ENCODE results near the gene ABHD11. TPM values are rescaled to one million over a fixed set of nuclear protein-coding genes. Genes with fewer than 3 reads are reported as not detected.

Gene ABHD11
- total RNA-seq, 1 donor from 2014 or later: 62.2 TPM

GRCh38 chr7:73705551-73705920 lies 33.1 kb downstream of the ABHD11 start:
- no peak for TF ChIP-seq CTCF (IDR thresholded peaks at IDR 0.05; ENCODE audit: insufficient read depth, low read length, poor library complexity, severe bottlenecking)
- Histone ChIP-seq H3K27me3 (ENCODE audit: control insufficient read depth, insufficient read depth, low read length) (no peaks in the 10 kb centered on the region), H3K4me3 (ENCODE audit: low read depth, low read length) (no peak overlapping the region), H3K36me3 (ENCODE audit: control insufficient read depth, insufficient read depth, low read length) (peaks cover 3% of the 10 kb centered on the region)
- no peak for DNase-seq (ENCODE audit: low read depth)

GRCh38 chr7:73704640-73705550 lies 33.7 kb downstream of the ABHD11 start:
- H3K36me3 ChIP-seq (ENCODE audit: control insufficient read depth, insufficient read depth, low read length): peaks cover 3% of the 10 kb centered on the region
- H3K27me3 ChIP-seq (ENCODE audit: control insufficient read depth, insufficient read depth, low read length): no peaks in the 10 kb centered on the region
- no peak overlapping the region for H3K4me3 ChIP-seq (ENCODE audit: low read depth, low read length)
- DNase-seq (ENCODE audit: low read depth): no peak
- TF ChIP-seq CTCF (IDR thresholded peaks at IDR 0.05; ENCODE audit: insufficient read depth, low read length, poor library complexity, severe bottlenecking): no peak

- H3K36me3 ChIP-seq (ENCODE audit: control insufficient read depth, insufficient read depth, low read length): peaks cover 4% of the 10 kb centered on the region
- no peak for DNase-seq (ENCODE audit: low read depth)
- TF ChIP-seq CTCF (IDR thresholded peaks at IDR 0.05; ENCODE audit: insufficient read depth, low read length, poor library complexity, severe bottlenecking): no peak
- H3K4me3 ChIP-seq (ENCODE audit: low read depth, low read length): no peak overlapping the region
- H3K27me3 ChIP-seq (ENCODE audit: control insufficient read depth, insufficient read depth, low read length): no peaks in the 10 kb centered on the region
These were observed 34.6 kb downstream of the ABHD11 start for GRCh38 chr7:73703757-73704639.

- no peak for TF ChIP-seq CTCF (IDR thresholded peaks at IDR 0.05; ENCODE audit: insufficient read depth, low read length, poor library complexity, severe bottlenecking)
- Histone ChIP-seq H3K27me3 (ENCODE audit: control insufficient read depth, insufficient read depth, low read length) (no peaks in the 10 kb centered on the region), H3K36me3 (ENCODE audit: control insufficient read depth, insufficient read depth, low read length) (peaks cover 4% of the 10 kb centered on the region), H3K4me3 (ENCODE audit: low read depth, low read length) (no peak overlapping the region)
- DNase-seq (ENCODE audit: low read depth): no peak
These were observed 35.4 kb downstream of the ABHD11 start for GRCh38 chr7:73703225-73703624.

GRCh38 chr7:73702665-73703064 lies 35.9 kb downstream of the ABHD11 start:
- no peak for DNase-seq (ENCODE audit: low read depth)
- TF ChIP-seq CTCF (IDR thresholded peaks at IDR 0.05; ENCODE audit: insufficient read depth, low read length, poor library complexity, severe bottlenecking): no peak
- no peaks in the 10 kb centered on the region for H3K27me3 ChIP-seq (ENCODE audit: control insufficient read depth, insufficient read depth, low read length)
- H3K36me3 ChIP-seq (ENCODE audit: control insufficient read depth, insufficient read depth, low read length): peaks cover 4% of the 10 kb centered on the region
- no peak overlapping the region for H3K4me3 ChIP-seq (ENCODE audit: low read depth, low read length)
